G401.6 (cell line): Measurements from ENCODE around the gene MMP20.

ENCODE experiments used
- FAIRE-seq: peaks from 2 replicates; lab custom pipeline; 2012; peaks lifted over from hg19 to GRCh38; lab: Jason Lieb, UNC

The MMP20 gene

DNA sequence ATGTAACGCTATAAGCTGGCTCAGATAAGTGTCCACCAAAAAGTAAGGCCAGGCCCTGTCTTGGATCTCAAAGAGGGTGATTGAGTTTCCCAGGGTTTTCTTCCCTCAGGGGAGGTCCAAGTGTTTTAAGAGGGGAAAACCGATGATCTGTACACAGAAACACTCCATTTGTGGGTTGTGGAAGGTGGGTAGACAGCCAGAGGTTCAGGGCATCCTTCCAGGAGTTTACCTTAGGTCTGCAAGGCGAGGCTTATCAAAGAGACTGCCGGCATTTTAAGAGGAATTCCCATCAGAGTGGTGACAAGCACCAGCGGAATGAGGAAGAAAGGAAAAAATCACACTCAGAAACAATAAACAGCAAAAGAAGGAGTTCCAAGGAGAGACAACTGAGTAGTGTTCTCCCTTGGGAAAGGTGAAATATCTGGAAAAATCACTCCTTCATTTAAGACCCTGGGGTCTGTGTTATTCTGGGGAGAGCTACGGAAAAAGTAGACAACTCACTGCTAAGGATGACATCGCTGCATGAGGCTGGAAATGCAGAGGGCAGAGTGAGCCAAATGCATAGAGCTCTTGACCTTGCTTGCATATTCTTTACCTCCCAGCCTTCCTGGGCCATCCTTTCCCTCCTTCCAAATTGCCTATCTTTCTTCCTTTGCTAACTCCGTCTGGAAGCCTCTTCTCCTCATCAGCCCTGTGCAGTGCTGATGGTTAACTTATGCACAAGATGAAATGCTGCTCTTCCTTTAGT lies 72.5 kb downstream of the MMP20 start:
- no peak for FAIRE-seq

DNA sequence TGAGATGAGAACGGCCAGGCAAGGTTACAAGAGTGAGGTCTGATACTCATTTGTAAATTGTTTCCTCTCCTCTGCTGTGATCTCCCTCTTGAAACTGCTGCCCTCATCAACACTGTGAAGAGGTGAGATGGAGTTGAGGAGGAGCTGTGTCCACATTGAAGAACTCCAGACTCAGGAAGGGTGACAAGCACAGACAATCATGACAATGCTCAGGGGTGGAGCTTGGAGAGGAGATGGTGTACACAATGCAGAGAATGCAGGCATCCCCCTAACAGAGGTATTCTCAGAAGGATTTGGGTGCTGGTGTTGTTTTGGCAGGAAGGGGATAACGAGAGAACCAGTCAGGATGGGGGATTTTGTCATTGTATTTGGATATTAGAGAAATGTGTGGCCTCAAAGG lies 73.1 kb downstream of the MMP20 start:
- no peak for FAIRE-seq

DNA sequence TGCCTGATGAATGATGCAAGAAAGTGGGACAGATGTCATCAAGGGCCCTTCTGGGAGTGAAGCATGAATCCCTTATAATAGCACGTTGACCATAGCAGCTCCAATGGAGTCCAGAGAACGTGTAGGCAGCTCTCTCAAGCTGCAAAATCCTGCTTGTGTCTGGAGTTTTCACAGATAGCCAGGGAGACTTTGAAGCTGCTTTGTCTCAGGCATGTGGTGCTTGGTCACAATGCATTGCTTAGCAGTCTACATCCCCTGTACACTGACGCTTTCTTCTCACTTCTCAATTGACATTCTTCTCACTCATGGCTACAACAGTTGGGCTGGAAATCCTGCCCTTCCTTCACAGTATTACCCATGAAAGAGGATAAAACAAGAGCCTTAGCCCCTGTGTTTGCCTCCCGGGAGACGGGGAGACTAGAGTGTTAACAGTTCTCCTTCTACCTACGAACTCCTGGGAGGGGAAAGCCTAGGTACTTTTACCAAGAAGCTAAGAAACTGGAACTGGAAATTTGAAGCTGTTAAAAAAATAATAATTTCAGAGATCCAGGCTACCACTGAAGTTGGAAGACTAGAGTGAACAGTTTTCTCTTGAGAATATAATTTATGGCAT lies 73.9 kb downstream of the MMP20 start:
- FAIRE-seq, result no peak

DNA sequence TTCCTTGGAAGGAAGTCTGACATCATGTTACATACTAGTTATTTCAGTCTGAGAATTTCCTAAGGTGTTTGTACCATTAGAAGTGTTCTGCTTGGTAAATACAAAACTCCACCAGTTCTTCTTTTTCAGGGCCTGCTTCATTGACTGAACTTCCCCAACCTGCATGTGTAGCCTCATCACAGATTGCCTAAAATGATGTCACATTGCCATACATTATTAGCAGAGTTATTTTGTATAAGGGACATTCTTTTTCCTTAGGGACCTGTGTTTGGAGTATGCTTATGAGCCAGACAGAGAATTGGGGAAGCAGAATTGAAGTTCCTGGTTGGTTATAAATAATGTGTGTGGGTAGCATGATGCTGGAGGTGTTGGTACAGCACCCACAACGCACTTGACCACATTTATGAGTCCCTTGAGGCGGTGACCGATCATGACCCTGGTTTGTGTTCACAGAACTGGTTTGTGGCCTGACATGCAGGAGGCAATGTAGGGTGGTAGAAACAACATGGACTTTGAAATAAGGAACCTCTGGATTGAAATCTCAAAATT lies 78.1 kb downstream of the MMP20 start:
- no peak for FAIRE-seq

DNA sequence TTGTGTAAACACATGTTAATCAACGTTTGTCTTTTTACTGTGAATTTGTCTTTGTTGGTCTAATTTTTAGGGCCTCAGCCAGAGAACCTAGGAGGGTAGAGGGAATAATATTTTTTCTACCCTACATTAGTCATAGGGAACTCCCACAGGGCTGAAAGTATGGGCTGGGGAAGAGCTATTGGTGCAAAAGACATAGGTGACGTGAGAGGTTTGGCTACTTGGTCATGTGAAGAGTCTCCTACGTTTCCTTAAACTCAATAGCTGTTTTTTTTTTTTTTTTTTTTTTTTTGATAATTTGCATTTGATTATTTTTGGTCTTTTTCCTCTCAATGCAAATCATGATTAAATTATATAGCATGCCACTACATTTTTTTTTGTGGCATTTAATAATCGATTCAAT lies 78.7 kb downstream of the MMP20 start:
- FAIRE-seq, result no peak

DNA sequence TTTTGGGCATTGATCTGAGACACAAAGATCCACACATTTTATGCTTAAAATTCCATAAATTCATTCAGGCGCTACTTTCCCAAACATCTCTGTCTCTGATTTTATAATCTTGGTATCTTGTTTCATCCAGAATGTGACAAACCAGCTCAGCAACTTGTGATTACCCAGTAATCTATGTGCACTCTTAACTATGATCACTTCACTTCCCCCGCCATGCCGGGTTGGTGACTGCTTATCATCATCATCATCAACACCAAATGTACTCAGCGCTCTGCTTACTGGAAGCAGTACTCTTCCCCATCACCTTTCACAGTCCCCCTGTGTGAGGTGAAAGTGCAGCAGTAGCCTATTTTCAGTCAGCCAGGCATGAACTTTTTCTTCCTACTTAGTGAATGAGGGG lies 79.4 kb downstream of the MMP20 start:
- FAIRE-seq, result no peak

DNA sequence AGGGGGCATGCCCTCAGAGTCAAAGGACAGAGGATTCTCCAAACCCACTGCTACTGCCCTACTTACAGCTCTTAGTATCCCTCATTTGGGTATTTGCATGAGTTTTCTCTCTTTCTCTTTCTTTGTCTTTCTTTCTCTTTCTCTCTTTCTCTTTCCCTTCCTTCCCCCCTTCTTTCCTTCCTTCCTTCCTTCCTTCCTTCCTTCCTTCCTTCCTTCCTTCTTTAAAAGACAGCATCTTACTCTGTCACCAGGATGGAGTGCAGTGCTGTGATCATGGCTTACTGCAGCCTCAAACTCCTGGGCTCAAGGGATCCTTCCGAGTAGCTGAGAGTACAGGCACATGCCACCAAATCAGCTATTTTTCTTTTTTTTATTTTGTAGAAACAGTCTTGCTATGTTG lies 80.5 kb downstream of the MMP20 start:
- FAIRE-seq, result no peak

DNA sequence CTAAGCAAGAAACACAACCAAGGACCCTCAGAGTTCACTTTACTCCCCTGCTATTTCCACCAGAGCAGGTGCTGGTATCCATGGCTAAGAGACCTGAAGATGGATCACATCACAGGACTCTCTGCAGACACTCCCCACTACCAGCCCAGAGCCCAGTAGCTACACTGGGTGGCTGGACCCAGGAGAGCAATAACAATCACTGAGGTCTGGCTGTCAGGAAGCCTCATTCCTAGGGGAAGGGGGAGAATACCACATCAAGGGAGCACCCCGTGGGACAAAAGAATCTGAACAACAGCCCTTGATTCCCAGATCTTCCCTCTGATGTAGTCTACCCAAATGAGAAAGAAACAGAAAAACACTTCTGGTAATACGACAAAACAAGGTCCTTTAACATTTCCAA lies 85.6 kb downstream of the MMP20 start:
- no peak for FAIRE-seq

DNA sequence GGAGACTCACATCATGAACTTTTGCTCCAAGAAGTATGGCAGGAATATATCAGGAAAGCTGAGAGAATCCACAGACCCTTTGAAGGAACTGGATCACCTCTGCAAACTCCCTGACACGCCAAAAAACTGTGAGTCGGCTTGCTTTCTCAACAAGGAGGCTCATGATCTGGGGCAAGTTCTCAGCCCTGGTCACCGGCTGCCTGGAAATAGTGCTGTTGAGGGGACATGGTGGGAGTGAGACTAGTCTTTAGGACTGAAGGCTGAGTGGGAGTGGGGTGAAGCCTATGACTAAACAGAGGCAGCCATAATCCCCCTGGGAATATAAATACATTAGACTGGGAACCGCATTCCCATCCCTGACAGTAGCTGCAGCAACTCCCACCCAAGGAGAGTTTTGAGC lies 86.2 kb downstream of the MMP20 start:
- no peak for FAIRE-seq

DNA sequence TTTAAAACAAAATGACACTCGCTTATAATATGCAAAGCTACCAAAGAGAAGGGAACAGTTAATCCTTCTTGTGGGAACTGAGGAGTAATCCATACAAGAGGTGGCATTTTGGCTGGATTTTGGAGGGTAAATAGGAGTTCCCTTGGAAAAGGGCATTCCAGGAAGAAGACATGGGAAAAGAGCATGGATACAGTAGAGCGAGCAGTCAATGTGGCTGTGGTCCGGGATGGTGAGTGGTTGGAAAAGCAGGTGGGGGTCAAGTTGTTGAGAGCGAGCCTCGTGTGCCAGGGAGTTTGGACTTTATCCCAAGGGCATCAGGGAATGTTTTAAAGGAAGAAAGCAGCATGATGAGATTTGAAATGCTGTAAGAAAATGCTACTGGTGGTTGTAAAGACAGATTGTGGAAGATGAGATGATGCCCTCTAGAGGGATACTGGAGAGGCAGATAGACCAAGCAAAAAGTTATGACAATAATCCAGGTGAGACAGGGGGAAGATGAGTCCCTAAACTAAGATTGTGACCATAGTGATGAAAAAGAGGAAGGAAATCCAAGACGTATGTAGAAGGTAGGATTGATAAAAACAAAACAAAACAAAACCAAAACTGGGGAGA lies 90.8 kb downstream of the MMP20 start:
- FAIRE-seq, result no peak

DNA sequence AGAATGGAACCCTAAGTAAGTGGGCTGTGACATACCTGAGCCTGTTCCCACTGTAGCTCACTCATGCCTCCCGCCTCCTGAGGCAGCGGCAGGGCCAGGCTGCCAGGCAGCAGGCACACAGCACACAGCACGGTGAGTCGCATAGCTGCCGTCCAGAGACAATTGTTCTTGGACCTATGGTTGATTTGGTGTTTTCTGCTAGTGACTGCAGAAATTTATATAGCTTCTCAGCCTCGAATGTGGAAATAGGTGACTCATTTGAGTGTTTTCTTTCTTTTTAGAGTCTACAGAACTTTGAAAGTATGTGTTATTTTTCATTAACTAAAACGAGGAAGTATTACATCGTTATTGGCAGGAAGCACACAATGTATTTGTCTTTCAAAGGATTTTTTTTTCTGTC lies 94.6 kb downstream of the MMP20 start, which contains the start of gene MMP7:
Gene MMP7 (minus strand): TSS at position 190 of the 400 bp plus-strand sequence. CDS start 47 bp downstream, at position 143.
- no peak for FAIRE-seq

DNA sequence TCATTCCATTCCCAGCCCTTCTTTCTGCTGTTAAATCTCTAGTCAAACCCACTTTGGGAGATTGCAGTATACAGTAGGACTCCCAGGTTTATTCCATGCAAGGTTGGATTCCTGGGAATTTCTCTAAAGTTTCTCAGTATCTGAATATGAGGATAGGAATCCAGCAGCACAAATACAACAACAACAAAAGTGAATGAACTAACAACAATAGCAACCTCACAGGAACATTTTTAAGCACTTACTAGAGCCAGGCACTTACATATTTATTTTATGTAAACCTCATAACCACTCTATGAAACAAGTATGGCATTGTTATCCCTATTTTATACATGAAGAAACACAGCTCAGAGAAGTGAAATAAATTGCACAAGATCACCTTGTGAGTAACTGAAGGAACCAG lies 96.5 kb downstream of the MMP20 start:
- no peak for FAIRE-seq

DNA sequence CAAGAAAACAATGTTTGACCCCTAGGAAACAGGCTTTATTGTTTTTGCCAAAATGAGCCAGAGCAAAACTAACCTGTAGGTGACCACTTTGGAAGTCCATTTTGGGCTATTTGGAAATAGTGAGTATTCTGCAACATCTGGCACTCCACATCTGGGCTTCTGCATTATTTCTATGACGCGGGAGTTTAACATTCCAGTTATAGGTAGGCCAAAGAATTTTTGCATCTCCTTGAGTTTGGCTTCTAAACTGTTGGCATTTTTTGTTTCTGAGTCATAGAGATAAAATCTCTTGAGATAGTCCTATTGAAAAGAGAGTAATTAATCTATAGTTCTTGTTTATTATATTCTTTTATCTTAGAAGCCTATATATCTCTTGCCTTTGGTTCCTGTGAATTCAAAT lies 97.4 kb downstream of the MMP20 start:
- FAIRE-seq, result no peak

DNA sequence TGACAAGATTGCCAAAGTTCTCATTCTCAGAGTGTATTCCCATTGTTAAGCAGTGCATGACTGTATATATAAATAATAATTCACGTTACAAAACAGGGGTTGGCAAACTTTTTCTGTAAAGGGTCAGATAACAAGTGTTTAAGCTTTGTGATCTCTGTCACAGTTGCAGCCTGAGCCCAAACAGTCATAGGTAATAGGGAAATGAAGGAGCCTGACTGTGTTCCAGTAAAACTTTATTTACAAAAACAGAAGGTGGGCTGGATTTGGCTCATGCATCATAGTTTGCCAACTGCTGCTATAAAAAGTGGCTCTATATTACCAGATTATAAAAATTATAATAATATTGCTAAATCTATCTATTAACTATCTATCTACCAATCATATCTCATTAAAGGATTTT lies 98.1 kb downstream of the MMP20 start:
- FAIRE-seq, result no peak
